Left lobe of liver (tissue), 2 donors: ENCODE measurements around the gene RNFT2. TPM values are rescaled to one million over a fixed set of nuclear protein-coding genes. Genes with fewer than 3 reads are reported as not detected.
A peak's percentile ranks its signal among the peaks of the same experiment; 100 is the strongest.
"Not testable (repeated sequence)": the region's sequence is repeated elsewhere in the genome, so short reads cannot be mapped to it uniquely, and the experiment has no call there.

Experiments
- ATAC-seq: fragments of 200-7000 bp; cut with Tn5 transposase; one replicate; pipeline ENCODE4 v1.9.1; 2020; ENCODE audit warnings: mild to moderate bottlenecking, moderate library complexity
- DNase-seq: peaks from one replicate; pipeline ENCODE4 v3.0.0-alpha.2; 2020; ENCODE audit warnings: low spot score
- total RNA-seq: library from RNA; stranded (reverse); gene quantifications from one replicate; pipeline ENCODE4 v1.2.1, GENCODE V29; 2021
- donor health status: DM: no; HTN: no; CAD: no; lungs with moderate emphysema.
- donor health status: DM: no; HTN: yes; CAD: no.

RNFT2 gene
- total RNA-seq, 1 donor from 2014 or later = 0.40 TPM

DNA sequence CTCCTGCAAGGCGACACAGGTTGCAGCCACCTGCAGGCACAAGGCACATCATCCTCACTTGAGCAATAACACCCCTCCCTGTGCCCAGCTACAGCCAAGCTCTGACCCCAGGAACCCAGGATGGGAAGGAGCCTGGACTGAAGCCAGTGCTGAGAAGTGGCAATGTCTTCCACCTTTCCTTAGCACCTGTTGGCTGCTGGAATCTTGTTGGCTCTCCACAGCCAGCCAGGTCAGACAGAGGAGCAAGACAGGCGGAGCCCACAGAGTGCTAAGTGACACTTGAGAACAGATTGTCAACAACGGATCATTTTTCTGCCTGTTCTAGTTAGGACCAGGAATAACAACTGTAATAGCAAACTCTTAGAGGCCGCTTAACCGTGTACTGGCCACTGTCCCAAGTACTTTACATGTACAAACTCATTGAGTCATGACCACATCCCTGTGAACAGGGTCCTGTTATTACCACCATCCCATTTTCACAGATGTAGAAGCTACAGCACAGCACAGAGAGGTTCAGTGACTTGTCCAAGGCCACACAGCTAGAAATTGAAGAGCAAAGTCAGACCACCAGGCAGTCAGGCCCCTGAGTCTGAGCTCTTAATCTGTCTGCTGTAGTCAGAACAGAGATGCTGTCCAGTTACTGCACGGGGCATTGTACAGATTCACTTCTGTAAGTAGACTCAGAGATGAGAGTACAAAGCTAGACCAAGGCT lies 45.6 kb downstream of the RNFT2 start:
- DNase-seq (no peak), ATAC-seq (no peak)

DNA sequence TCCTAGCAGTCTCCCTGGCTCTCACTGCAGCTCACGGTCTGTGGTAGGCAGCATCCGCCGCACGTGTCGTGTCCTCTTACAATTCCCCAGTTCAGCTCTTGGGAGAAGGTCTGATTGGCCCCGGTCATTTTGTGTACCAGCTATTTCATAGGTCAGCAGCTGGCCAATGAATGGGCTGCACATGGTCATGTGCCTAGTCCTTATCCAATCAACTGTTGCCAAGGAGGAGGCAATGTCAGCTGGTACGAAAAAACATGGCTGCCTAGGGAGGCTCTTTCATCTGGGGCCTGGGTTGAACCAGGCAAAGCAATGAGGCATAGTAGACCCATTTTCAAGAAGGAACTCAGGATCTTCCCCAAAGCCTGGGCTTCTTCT lies 46.1 kb downstream of the RNFT2 start:
- DNase-seq (no peak), ATAC-seq (no peak)

DNA sequence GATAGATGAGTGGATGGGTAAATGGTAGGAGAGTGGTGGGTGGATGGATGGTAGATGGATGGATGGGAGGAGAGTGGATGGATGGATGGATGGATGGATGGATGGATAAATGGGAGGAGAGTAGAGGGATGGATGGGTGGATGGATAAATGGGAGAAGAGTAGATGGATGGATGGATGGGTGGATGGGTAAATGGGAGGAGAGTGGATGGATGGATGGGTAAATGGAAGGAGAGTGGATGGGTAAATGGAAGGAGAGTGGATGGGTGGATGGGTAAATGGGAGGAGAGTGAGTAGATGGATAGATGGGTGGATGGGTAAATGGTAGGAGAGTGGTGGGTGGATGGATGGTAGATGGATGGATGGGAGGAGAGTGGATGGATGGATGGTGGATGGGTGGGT lies 51.4 kb downstream of the RNFT2 start:
- not testable (repeated sequence) for ATAC-seq, DNase-seq

DNA sequence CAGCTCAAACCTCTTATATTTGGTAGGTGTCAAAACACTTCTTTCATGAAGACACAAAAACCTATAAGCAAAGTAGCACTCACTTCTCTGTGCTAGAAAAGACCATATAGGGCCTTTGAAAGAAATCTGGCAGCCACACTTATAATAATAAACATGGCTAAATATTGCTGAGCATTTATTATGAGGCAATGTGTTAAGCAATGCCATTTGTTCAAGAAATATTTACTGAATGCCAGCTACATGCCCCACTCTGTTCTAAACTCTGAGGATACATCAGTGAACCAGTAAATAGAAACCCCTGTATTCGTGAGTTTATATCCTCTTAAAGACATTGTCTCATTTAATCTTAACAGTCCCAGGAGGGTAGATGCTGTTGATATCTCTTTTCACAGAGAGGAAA lies 52.0 kb downstream of the RNFT2 start:
- ATAC-seq = no peak
- no peak for DNase-seq

DNA sequence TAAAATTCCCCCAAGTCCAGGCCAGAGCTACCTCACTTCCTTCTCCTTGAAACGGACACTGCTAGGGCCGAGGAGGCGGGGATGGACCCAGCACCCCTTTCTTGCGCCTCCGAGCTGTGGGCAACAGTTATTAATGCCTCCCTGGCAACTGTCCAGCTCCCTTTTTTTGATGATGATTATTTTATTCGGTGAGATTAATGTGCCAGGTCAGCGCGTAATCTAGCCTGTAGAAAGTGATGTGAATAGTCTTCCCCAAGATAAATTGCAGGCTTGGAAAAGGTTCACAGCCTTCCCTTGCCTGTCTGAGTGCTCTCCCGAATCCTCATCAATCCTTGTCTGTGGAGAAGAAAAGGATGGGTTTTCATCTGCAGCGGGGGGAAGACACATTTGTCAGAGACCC lies 54.3 kb downstream of the RNFT2 start:
- no peak for ATAC-seq
- no peak for DNase-seq

DNA sequence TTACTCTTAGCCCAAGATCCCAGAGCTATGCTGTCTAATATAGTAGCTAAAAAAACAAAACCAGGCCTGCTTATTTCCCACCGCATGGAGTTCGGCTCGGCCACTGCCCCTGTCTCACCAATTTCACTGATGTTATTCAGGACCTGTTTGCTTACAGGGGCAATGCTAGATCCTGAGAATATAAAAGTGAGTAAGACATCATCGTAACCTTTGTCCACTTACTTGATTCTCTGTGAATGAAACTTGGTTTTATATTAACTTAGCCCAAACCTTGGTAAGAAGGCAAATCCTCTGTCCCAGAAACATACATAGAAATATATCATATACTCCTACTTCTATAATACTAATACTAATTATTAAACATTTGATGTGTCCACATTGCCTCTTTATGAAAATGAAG lies 56.6 kb downstream of the RNFT2 start:
- DNase-seq (no peak), ATAC-seq (peak; percentile 23)

DNA sequence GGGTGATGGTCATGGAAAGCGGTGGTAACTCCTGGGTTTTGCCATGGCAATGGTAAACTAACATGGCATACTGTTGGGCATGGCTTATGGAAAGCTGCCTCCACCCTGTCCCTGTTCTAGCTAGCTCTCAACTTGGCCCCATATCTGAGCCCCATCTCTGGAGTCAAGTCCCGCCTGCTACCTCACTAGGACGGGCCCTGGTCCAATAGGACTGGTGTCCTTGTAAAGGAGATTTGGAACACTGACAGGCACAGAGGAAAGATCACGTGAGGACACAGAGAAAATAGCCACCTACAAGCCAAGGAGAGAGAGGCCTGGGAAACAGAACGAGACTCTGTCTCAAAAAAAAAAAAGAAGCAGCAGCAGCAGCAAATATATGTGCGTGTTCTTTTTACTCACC lies 59.8 kb downstream of the RNFT2 start:
- ATAC-seq (no peak), DNase-seq (no peak)

DNA sequence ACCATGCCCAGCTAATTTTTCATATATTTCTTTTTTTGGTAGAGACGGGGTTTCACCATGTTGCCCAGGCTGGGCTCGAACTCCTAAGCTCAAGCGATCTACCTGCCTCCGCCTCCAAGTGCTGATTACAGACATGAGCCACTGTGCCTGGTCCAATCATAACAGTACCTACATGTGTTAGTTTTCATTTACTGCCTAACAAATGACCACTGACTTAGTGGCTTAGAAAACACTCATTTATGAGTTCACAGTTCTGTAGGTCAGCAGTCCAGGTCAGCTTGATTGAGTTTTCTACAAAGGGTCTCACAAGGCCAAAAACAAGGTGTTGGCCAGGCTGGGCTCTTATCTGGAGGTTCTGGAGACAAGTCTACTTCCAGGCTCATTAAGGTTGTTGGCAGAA lies 60.6 kb downstream of the RNFT2 start:
- DNase-seq (no peak), ATAC-seq (no peak)

DNA sequence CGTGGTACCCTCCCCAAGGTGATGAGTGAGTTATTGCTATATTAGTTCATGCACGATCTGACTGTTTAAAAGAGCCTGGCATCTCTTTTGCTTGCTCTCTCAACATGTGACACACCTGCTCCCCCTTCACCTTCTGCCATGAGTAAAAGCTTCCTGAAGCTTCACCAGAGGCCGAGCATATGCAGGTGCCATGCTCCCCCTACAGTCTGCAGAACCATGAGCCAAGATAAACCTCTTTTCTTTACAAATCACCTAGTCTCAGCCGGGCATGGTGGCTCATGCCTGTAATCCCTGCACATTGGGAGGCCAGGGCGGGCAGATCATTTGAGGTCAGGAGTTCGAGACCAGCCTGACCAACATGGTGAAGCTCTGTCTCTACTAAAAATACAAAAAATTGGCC lies 61.8 kb downstream of the RNFT2 start:
- ATAC-seq = no peak
- DNase-seq = no peak

DNA sequence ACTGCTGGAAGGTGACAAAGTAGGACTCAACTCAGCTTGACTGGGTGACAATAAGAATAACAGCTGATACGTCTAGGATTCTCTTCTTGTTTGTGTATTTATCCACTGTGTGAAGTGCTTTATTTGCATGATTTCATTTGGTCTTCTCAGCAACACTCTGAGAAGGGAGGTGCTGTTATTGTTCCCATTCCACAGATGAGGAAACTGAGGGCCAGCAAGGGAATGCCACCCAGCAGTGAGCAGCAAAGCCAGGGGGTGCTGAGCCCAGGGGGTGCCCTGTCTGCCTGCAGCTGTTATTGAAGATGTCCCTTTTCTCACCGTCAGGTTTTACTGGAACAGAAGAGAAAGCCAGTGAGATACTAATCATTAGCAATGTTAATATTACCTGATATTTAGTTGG lies 62.8 kb downstream of the RNFT2 start:
- DNase-seq (no peak), ATAC-seq (no peak)

DNA sequence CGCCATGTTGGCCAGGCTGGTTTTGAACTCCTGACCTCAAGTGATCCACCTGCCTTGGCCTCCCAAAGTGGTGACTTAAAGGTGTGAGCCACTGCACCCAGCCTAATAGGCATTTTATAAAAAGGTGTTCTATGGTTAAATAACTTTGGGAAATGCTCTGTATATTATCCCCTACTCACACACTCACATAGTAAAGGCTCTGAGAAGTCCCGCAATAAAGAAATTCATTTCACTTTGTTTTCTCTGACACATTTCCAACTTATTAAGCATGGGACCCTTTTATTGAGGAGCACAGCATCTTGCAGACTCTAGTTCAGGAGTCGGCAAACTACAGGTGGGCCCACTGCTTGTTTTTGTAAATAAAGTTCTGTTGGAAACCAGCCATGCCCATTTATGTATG lies 63.9 kb downstream of the RNFT2 start:
- no peak for DNase-seq
- ATAC-seq = no peak

DNA sequence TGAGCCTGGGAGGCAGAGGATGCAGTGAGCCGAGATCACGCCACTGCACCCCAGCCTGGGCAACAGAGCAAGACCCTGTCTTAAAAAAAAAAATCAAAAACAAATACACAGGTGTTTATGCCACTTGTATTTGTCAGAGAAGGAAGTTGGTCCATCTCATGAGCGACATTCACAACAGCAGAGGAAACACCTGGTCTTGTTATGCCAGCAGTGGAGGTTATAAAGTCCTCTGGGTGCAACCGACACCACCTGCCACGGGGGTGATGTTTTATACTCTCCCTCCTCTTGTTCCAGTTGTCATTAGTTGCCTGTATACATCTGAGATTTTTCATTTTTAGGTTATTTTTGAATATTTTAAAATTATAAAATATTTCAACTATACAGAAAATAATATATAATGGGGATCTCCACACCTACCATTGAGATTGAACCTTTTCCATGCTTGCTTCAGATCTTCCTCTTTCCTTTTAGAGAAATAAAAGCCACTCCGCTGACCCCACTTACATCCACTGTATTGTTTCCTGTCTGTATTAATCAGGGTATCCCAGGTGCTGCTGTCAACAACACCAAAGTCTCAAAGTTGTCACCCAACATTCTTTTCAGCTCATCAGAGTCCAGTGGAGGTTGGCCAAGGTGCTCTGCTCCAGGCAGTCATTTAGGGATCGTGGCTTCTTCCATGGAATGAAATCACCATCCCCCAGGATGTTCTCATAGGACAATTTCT lies 65.1 kb downstream of the RNFT2 start:
- DNase-seq (no peak), ATAC-seq (no peak)

DNA sequence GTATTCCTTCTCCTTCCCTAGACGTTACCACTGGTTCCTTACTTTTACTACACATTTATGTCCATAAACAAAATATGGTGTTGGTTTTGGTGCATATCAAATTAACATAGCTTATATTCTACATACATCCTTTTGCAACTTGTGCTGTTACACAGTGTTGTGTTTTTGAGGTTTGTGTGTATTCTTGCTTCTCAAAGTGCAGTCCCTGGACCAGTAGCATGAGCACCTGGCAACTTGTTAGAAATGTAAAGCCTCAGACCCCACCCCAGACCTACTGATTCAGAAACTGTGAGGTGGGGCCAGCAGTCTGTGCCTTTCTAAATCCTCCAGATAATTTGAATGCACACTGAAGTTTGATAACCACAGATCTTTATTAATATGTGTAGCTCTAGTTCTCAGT lies 65.9 kb downstream of the RNFT2 start:
- ATAC-seq (no peak), DNase-seq (no peak)

DNA sequence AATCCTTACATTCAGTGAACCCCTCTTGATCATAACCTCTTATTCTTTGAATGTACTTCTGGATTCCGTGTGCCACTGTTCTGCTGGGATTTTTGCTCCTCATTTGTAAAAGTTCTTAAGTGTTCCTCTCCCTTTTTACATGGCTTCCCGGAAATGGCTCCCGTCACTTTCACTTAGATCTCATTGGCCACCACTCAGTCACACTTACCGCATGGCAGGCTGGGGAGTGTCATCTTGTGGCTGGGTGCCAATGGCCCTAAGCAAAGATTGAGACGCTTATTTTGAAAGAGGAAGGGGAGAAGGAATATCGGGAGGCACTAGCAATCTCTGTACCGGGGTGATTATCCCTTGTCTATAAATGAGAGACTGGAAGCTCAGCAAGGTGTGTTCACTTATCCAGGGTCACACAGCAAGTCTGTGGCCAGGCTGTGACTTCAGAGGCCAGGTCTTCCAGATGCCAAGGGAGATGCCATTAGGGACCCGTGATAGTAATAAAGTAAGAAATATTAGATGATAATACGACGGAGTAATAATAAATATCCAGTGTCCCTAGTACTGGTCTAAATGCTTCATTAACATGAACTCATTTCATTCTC lies 68.8 kb downstream of the RNFT2 start:
- DNase-seq (no peak), ATAC-seq (no peak)

DNA sequence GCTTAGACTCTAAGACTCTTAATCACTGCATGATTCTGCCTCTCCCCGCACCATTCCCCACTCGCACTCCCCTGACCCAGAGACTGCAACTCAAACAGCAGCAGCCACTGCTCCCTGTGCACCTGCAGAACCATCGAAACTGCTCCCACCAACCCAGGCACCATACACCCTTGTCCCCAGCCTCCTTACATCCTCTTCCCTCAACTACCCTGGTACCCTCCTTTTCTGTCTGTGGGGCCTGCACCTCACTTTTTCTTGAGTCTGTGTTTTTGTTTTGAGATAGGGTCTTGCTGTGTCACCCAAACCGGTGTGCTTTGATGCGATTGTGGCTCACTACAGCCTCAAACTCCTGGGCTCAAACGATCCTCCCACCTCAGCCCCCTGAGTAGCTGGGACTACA lies 69.4 kb downstream of the RNFT2 start:
- no peak for ATAC-seq
- DNase-seq = no peak

DNA sequence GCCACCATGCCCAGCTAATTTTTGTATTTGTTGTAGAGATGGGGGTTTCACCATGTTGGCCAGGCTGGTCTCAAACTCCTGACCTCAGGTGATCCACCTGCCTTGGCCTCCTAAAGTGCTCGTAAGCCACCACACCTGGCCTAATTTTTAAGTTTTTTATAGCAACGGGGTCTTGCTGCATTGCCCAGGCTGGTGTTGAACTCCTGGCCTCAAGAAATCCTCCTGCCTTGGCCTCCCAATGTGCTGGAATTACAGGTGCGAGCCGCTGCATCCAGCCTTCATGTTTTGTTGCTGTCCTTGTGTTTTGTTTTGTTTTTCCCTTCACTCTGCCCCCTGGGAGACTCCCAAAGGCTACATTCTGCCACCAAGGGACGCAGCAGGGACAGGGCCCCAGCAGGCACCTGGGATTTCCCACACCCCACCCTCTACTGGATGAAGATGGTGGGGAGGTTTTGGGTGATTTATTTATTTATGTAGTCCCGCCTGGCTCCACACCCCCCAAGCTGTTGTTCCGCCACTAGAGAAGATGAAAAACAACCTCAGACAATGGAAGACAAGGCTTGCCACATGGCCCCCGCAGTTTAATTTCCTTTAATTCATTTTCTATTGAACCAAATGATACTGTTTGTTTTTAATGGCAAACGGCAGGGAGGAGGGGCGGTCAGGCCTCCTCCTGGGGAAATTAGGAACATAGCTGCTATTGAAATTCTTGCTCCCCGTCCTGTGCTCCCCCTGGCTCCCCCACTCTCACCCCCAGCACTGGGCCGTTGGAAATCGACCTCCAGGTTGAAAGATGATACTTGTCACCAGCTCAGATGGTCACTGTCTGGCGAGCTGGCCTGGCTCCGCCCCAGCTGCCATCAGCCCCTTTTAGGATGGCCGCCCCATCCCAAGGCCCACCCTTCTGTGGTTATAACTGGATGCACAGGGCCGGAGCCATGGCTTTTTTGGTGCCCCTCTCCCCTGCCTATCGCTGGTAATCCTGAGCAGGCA lies 70.3 kb downstream of the RNFT2 start:
- DNase-seq (no peak), ATAC-seq (no peak)

DNA sequence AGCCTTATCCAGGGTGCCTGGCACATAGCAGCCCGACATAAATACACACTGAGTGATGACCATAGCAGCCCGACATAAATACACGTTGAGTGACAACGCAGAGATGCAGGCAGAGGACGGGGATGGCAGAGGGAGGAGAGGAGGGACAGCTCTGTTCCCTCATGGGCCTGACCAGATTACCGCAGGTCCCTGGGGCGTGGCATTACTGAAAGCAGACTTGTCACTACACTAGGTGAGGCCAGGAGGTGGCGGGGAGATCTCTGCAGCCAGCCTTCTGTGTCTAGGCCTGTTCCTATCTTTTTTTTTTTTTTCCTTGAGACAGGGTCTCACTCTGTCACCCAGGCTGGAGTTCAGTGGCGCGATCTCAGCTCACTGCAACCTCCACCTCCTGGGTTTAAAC lies 74.1 kb downstream of the RNFT2 start:
- ATAC-seq (no peak), DNase-seq (no peak)

DNA sequence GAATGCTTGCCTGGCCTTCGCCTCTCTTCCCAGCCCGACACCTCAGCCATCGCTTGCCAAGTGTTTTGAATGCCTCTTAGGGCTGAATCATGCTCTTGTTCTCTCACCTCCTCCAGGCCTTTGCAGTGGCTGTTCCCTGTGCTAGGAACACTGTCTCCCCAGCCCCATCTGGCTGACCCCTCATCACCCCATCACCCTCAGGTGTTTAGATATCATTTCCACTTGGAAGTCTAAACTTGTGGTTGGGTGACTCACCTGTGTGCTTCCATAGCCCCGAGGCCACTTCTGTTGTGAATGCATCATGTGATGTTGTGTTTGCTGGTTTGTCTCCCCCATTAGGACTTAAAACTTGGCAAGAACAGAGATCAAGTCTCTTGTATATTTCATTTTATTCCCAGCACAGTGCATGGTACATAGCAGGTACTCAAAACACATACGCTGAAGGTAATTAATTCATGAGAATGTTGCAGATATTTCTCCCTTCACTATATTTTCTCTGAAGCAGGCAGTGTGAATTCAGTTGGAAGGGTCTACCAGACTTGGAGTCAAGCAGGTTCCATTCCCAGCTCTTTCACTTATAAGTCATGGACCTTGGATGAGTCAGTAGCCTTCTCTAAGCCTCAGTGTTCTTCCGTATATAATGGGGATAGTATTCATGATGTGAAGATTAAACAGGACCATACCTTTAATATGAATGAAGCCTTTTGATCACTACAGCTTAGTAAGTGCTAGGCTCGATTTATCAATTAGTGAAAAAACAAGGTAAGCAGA lies 75.3 kb downstream of the RNFT2 start:
- DNase-seq (no peak), ATAC-seq (no peak)

DNA sequence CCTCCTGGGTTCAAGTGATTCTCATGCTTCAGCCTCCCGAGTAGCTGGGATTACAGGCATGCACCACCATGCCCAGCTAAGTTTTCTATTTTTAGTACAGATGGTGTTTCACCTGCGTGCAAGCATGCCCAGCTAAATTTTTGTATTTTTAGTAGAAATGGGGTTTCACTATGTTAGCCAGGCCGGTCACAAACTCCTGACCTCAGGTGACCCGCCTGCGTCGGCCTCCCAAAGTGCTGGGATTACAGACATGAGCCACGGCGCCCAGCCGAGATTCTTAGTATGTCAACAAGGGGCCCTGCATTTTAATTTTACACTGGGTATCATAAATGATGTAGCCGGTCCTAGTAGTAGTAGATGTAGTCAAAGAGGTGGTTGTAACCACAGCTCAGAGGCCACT lies 76.7 kb downstream of the RNFT2 start:
- ATAC-seq, DNase-seq: not testable (repeated sequence)

DNA sequence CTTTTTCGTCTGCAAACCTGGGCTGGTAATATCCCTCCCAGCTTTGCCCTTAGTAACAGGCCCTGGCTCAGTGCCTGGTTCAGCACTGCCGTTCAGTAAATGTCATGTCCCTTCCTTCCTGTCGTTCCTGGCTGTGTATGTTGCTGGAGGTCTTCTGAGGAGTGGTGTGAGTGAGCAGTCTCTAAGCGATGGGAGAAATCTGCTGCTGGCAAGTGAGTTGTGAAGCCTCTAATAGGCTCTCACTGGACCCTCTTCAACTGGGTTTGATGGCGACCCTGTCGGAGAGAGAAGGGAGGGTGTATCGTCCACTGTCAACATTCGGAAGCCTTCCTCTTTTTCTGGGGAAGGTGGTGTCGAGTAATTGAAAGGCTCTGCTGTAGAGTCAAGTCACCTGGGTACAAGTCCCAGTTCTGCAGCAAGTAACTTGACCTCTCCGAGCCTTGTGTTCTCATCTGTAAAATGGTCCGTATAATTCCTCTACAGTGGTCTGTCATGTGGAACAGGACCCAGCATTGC lies 80.3 kb downstream of the RNFT2 start:
- ATAC-seq (peak; percentile 28), DNase-seq (no peak)
